ENCODE results near the gene CNTNAP4.

- TF ChIP-seq CTCF (IDR thresholded peaks at IDR 0.05) = no peak
- TF ChIP-seq POLR2A (IDR thresholded peaks at IDR 0.05) = no peak
Observed at GRCh38 chr16:76459111-76459510, 181.9 kb downstream of the CNTNAP4 start.

Measured in adrenal gland (tissue), 5 donors.